HG03039 (cell line): ENCODE measurements around the gene STRIP2.
"Not testable (repeated sequence)": the region's sequence is repeated elsewhere in the genome, so short reads cannot be mapped to it uniquely, and the experiment has no call there.

Experiments used
- ATAC-seq: cut with Tn5 transposase; IDR thresholded peaks from one replicate; pipeline ENCODE4 v1.9.1; 2021; ENCODE audit warnings: mild to moderate bottlenecking, moderate library complexity; ENCODE audit not compliant: unreplicated experiment

STRIP2 gene

DNA sequence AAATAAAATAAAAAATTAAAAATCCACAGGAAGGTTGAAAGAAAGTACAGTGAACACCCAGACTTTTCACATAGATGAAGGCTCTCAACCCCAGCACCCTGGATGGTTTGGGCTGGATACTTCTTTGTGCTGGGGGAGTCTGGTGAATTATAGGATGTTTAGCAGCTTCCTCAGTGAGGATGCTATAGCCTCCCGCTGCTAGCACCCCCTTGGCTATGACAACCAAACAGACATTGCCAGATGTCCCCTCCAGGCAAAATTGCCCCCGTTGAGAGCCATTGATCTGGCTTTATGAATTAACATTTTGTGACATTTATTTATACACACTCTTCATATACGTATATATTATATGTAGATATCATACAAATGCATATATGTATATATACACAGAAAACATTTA, 89.7 kb downstream of the STRIP2 start:
- no peak for ATAC-seq

DNA sequence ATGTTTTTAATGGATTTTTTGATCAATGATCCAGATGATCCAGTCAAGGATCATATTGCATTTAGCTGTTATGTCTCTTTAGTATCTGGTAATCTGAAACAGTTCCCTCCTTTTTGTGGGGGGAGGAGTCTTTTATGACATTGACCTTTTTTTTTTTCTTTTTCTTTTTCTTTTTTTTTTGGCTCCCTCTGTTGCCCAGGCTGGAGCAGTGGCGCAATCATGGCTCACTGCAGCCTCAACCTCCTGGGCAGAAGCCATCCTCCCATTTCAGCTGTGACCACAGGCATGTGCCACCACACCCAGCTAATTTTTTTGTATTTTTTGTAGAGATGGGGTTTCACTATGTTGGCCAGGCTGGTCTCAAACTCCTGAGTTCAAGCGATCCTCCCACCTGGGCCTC, 90.2 kb downstream of the STRIP2 start:
- not testable (repeated sequence) for ATAC-seq

DNA sequence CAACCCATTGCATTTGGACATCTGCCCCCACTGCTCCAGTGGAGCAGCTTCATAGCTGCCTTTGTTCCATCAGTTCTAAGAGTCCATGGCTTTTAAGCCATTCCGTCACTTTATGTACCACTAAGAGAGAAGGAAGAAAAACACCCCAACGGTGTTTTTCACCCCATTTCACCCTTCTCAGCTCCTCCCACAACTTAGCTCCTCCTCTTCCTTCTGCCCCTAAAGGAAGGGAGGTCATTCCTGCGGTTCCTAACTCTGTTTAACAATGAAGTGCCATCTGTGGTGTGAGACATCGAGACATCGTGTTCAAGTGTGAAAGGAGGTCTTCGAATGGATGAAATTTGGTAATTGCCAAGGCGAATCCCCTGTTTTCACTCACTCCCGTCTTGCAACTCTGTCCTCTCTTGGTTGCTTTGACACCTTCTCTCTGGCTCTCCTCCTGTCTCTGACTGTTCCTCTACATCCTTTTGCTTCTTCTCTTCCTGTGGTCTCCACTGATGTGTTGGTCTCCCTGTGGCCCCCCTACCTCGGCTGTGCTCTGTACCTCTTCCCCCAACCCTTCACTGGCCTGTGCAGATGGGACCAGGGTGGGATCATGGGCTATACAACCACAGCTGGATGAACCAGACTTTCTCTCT, 91.1 kb downstream of the STRIP2 start:
- no peak for ATAC-seq

DNA sequence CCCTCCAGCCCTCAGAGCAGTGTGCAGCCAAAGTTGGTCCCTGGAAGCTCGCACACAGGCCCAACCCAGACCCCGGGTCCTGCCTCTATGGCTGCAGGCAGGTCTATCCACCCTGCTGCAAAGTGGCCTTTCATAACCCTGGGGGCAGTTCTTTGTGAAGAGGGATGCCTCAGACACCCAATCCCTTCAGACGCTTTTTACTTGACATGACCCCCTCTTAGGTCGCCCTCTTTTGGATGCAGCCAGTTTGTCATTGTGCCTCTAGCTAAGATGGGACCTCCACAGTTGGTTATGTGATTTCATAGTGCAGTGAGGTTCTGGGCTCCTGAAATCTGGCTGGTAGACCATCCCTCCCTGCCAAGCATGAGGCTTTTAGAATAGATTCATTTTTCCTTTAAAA, 95.4 kb downstream of the STRIP2 start:
- ATAC-seq: no peak

GRCh38 chr7:129530795-129531391, 96.7 kb downstream of the STRIP2 start:
- ATAC-seq: no peak

- ATAC-seq: no peak
Observed at GRCh38 chr7:129531721-129532120, 97.5 kb downstream of the STRIP2 start.

DNA sequence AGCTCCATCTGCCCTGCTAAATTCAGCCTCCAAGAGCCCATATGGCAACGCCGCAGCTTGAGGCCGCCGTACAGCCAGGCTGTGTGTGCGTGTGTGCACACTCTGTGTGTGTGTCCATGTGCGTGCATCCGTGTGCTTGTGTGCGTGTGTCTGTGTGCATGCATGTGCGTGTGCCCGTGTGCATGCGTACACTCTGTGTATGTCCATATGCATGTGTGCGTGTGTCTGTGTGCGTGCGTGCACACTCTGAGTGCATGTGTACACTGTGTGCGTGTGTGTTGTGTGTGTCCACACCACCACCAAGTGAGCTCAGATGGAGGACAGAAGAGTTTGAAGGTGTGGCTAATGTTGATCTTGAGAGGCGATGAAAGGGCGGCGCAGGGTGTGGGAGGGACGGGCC, 98.1 kb downstream of the STRIP2 start:
- ATAC-seq: no peak

DNA sequence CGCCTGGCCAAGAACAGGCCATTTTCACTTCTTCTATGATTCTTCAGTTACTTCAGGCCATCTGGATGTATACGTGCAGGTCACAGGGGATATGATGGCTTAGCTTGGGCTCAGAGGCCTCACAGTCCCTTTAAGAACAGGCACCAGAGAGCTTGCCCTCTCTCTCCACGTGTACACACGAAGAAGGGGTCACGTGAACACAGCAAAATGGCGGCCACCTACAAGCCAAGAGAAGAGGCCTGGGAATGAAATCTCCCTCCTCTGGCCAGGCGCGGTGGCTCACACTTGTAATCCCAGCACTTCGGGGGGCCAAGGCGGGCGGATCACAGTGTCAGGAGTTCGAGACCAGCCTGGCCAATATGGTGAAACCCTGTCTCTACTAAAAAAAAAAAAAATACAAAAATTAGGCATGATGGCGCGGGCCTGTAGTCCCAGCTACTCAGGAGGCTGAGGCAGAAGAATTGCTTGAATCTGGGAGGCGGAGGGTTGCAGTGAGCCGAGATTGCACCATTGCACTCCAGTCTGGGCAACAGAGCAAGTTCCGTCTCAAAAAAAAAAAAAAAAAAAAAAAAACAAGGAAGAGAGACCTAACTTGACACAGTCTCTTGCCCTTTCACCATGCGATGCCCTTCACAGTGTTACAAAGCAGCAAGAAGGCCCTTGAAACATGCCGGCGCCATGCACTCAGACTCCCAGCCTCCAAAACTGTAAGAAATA, 100.5 kb downstream of the STRIP2 start:
- not testable (repeated sequence) for ATAC-seq

- ATAC-seq: no peak
Observed at GRCh38 chr7:129535896-129536295, 101.7 kb downstream of the STRIP2 start.

- ATAC-seq: no peak
Observed at GRCh38 chr7:129536323-129536722, 102.1 kb downstream of the STRIP2 start.
